Jurkat, Clone E6-1 (cell line): ENCODE measurements around the gene DNAH8.
"Not testable (repeated sequence)": the region's sequence is repeated elsewhere in the genome, so short reads cannot be mapped to it uniquely, and the experiment has no call there.

Experiments
- DNase-seq: peaks from one replicate; pipeline ENCODE4 v3.0.0-alpha.2; 2011; ENCODE audit warnings: low read depth, low spot score
- H3K4me3 ChIP-seq: 2 replicates; pipeline ENCODE4 v1.5.1; 2011; ENCODE audit warnings: mild to moderate bottlenecking, low read length, control low read depth, moderate library complexity

DNAH8 gene

DNA sequence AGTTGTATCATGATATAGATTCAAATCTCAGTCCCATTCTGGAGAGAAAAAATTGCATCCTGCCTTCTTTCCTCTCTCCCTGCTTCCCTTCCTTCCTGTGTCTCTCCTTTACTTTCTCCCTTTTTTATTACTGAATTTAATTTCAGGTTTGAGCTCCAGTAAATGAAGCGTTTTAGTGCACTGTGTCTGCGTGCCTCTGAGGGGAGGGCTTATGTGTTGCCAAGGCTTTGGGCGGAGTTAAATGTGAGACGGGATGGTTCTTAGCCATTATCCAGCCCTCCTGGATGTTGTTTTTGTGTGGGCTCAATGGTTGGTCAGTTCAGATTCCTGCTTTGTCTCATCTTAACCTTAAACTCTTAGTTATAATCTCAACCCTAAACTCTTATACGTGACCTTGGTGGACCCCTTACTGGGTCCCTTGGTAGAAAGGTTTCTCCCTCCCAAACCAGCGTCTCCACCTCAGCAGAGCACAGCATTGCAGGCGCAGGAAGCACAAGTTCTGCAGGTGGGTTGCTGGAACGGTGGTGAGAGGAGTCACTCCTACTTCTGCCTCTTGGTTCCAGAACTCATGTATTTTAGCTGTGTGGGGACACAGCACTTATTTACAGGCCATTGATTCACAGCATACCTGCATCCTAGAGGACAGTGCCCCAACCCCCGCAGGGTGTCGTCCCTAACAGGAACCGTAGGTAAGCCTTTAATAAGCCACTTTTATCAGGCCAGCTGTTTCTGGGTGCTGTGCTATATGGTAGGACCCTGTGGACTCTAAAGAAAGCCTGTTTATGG is 68.5 kb downstream of the DNAH8 start:
- no peak for DNase-seq
- H3K4me3 ChIP-seq = no peak overlapping the region

DNA sequence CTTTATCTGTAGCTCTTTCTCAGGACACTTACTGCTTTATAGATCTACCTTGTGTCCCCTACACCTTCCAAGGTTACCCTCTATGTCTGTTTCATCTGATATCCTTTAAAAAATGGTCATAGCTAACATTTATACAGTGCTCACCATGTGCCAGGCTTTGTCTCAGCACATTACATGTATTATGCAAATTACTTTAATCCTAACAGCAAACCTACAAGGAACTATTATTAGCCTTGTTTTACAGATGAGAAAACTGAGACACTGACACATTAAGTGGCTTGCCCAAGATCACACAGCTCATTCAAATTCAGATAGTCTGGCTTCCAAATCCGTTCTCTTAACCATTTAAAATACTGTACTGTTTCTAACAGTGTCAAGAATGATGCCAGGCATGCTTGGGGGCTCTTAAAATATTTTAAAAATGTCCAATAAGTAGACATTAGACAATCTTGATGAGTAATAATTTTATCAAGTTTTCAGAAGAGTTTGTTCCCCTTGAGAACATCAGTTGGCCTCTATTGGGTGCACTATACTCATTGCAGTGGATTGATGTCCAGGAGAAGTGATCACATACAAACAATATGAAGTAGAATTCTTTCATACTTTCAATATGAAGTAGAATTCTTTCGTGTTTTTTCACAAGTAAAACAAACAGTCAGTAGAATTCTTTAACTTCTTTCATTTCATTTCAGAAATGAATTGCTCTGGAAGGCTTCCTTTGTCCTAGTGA is 69.6 kb downstream of the DNAH8 start:
- no peak overlapping the region for H3K4me3 ChIP-seq
- no peak for DNase-seq

DNA sequence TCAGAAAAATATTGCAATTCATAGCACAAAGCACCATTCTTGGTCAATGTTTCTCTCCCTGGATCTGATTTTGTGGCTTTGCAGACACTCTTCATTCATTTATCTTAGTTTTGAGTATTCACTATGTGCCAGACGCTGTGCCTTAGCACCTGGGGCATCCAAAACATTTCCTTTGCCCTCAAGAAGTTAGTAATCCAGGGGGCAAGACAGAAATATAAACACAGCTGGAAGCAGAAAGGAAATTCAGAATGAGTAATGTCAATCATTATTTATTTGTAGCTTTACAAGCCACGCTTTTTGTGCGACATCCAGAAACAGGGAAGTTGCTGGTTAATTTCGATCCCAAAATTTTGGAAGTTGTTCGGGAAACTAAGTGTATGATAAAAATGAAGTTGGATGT is 71.4 kb downstream of the DNAH8 start:
- no peak overlapping the region for H3K4me3 ChIP-seq
- DNase-seq = no peak

- no peak overlapping the region for H3K4me3 ChIP-seq
- no peak for DNase-seq
Observed at GRCh38 chr6:38789256-38789655, 74.1 kb downstream of the DNAH8 start.

GRCh38 chr6:38792356-38792755 is 77.2 kb downstream of the DNAH8 start:
- no peak for DNase-seq
- no peak overlapping the region for H3K4me3 ChIP-seq

DNA sequence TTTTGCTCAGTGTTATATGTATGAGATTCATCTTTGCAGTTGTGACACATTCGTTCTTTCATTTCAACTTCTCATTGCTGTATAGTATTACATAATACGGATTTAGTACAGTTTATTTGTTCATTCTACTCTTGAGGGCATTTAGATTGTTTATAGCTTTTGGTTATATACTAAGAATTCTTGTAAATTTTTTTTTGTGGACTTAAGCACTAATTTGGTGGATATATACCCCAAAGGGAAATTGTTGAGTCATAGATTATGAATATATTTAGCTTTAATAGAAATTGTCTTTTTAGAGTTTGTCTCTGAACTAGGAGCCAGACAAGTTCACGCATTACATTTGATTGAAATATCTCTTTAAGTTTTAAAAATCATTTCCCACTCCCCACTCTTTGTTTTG is 79.6 kb downstream of the DNAH8 start:
- H3K4me3 ChIP-seq = no peak overlapping the region
- no peak for DNase-seq

DNA sequence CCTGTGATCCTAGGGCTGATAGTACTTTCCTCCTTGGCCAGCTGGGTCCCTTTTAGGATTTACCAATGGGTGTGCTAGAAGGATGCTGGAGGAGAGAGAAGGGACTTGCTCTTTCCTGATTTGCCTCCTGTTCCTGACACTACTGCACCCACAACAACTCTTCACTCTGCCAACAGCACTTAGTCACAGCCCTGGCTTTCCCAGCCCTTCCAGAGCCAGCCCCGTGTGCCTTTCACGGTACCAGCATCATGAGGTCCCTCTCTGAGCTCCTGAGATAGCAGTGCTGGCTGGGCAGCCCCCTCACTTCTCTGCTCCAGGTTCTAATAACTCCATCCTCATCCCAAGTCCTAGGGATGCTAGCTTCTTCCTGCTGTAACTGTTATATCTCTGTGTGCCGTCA is 80.9 kb downstream of the DNAH8 start:
- no peak overlapping the region for H3K4me3 ChIP-seq
- DNase-seq = no peak

DNA sequence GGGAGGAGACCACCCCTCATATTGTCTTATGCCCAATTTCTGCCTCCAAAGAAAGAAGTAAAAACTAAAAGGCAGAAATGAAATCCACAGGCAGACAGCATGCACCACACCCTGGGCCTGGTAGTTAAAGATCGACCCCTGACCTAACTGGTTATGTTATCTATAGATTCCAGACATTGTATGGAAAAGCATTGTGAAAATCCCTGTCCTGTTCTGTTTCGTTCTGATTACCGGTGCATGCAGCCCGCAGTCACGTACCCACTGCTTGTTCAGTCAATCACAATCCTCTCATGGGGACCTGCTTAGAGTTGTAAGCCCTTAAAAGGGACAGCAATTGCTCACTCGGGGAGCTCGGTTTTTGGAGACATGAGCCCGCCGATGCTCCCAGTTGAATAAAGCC is 81.3 kb downstream of the DNAH8 start:
- DNase-seq, H3K4me3 ChIP-seq: not testable (repeated sequence)

DNA sequence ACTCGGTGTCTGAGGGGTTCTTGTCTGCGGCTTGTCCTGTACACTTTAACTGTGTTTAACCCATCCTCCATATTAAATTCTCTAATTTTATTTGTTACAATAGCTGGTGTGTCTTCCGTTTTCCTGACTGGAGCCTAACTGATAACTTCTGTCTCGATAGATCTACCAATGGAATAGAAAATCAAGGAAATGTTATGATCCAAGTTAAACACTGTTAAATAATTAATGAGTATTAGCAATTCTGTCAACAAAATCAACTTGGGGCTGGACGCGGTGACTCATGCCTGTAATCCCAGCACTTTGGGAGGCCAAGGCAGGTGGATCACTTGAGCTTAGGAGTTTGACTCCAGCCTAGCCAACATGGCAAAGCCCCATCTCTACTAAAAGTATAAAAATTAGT is 81.7 kb downstream of the DNAH8 start:
- H3K4me3 ChIP-seq = no peak overlapping the region
- DNase-seq = no peak

- H3K4me3 ChIP-seq = no peak overlapping the region
- DNase-seq = no peak
Observed at GRCh38 chr6:38797391-38797790, 82.3 kb downstream of the DNAH8 start.

DNA sequence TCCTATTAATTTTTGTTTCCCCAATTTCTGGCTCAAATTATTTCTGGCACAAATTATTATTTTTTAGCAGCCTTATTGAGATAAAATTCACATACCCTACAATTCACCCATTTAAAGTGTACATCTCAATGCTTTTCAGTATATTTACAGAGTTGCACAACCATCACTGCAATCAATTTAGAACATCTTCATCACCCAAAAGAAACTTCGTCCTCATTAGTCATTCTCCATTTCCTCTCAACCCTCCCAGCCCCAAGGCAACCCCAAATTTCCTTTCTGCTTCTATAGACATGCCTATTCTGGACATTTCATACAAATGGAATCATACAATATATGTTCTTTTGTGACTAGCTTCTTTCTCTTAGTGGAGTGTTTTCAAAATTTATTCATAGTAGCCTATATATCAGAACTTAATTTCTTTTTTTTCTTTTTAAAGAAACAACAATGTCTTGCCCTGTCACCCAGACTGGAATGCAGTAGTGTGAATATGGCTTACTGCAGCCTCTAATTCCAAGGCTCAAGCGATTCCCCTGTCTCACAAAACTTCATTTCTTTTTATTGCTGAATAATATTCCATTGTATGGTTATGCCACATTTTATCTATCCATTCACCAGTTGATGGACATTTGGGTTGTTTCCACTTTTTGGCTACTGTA is 84.5 kb downstream of the DNAH8 start:
- no peak for DNase-seq

DNA sequence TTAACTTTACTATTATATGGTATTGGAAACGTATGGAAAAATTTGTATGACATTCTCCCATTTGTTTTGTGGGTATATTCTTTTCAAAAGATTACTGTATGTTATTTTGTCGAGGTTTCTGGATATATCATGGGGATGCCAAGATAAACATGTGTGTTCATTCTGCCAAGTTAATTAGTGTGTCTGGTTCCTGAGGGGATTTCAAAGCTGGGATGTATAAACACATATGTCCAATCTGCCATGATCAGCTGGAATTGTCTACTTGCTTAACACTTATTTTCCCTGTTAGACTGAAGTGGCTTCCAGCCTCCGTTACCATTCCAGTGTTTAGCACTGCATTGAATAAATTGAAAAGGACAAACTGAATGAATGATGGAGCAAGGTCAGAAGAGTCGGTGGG is 86.2 kb downstream of the DNAH8 start:
- no peak for DNase-seq
- H3K4me3 ChIP-seq = no peak overlapping the region

More for the DNA sequence above, 84.5 kb downstream of the DNAH8 start:
- no peak overlapping the region for H3K4me3 ChIP-seq

DNA sequence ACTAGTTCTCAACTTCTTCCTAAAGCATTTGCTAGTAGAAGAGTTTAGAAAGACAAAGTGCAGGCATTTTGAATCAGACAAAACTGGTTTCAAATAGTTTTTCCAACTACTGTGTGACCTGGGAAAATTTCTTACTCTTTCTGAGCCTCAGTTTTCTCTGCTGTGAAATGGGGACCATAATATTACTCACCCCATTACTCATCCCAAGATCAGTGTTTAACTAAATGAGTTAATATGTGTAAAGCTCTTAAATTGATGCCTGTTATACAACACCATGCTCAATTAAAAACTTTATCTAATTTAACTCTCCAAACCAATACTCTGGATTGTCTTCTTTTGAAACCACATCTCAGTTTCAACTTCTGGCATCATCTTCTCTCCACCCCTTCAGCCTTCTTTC is 87.4 kb downstream of the DNAH8 start:
- DNase-seq = no peak

GRCh38 chr6:38803129-38803528 is 88.0 kb downstream of the DNAH8 start:
- DNase-seq = no peak
- H3K4me3 ChIP-seq = no peak overlapping the region

More for the DNA sequence above, 87.4 kb downstream of the DNAH8 start:
- no peak overlapping the region for H3K4me3 ChIP-seq

- no peak for DNase-seq
- H3K4me3 ChIP-seq = no peak overlapping the region
Observed at GRCh38 chr6:38804358-38804757, 89.2 kb downstream of the DNAH8 start.

- no peak for DNase-seq
- no peak overlapping the region for H3K4me3 ChIP-seq
Observed at GRCh38 chr6:38805127-38805655, 90.1 kb downstream of the DNAH8 start.

DNA sequence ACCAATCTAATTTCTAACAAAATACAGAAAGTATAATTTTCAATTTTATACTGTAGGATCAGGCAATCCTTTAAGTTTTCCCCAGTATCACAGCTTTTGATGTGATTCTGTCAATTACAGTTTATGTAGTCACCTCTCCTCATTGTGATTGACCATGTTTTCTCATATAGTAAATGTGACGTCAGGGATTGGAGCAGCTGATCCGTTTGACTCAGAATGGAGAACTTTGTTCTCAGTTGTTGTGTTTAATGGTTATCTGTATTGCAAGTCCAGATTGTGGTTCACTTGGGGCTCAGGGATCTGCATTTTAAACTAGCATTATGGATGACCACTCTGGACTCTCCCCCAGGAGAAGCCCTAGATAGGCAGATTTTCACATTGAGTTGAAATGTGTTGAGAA is 90.6 kb downstream of the DNAH8 start:
- DNase-seq = no peak
- no peak overlapping the region for H3K4me3 ChIP-seq

DNA sequence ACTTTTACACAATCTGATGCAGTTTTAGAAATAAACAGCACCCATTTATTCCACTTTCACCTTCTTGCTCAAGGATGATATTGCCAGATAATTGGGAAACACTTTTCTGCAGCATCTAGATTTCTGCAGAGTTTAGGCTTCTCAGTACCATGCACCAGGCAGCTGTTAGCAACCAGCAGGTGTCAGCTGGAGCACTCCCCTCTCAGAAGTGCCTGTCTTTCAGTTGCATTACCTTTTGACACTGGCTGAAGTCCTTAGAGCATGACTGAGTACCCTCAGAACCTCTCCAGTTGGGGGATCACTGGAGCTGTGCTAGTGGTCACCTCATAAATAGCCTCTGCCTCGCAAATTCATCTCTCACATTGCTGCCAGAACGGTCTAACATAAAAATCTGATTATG is 91.2 kb downstream of the DNAH8 start:
- no peak overlapping the region for H3K4me3 ChIP-seq
- DNase-seq = no peak

- no peak overlapping the region for H3K4me3 ChIP-seq
- no peak for DNase-seq
Observed at GRCh38 chr6:38806833-38807232, 91.7 kb downstream of the DNAH8 start.

GRCh38 chr6:38808039-38808438 is 92.9 kb downstream of the DNAH8 start:
- H3K4me3 ChIP-seq = no peak overlapping the region
- no peak for DNase-seq
